ENCODE data around the gene STX1B. TPM values are rescaled to one million over a fixed set of nuclear protein-coding genes. Genes with fewer than 3 reads are reported as not detected.

The STX1B gene
- total RNA-seq, 1 donor from 2014 or later = 0.32 TPM

- DNase-seq = no peak
- intact Hi-C loops (cut with DNase I) = no loop called here
- ATAC-seq = peak in 1 of 2 donors; percentile 13
- H3K36me3 ChIP-seq = peaks cover 99% of the 10 kb centered on the region
- no peaks in the 10 kb centered on the region for H3K4me1 ChIP-seq
- H3K27ac ChIP-seq = no peak overlapping the region
- no peaks in the 10 kb centered on the region for H3K27me3 ChIP-seq (ENCODE audit: low read depth)
- H3K4me3 ChIP-seq = no peak overlapping the region
- TF ChIP-seq CTCF (IDR thresholded peaks at IDR 0.05) = no peak
- H3K9me3 ChIP-seq = no peaks in the 10 kb centered on the region
Measured at GRCh38 chr16:30965436-30965835, 45.0 kb downstream of the STX1B start.

GRCh38 chr16:30964574-30965226 is 45.7 kb downstream of the STX1B start:
- Histone ChIP-seq H3K27me3 (ENCODE audit: low read depth) (no peaks in the 10 kb centered on the region), H3K36me3 (peaks cover 99% of the 10 kb centered on the region), H3K9me3 (no peaks in the 10 kb centered on the region), H3K4me1 (no peaks in the 10 kb centered on the region), H3K27ac (no peak overlapping the region), H3K4me3 (no peak overlapping the region)
- no peak for TF ChIP-seq CTCF (IDR thresholded peaks at IDR 0.05)
- intact Hi-C loops (cut with DNase I) = no loop called here
- DNase-seq (no peak), ATAC-seq (no peak)

DNA sequence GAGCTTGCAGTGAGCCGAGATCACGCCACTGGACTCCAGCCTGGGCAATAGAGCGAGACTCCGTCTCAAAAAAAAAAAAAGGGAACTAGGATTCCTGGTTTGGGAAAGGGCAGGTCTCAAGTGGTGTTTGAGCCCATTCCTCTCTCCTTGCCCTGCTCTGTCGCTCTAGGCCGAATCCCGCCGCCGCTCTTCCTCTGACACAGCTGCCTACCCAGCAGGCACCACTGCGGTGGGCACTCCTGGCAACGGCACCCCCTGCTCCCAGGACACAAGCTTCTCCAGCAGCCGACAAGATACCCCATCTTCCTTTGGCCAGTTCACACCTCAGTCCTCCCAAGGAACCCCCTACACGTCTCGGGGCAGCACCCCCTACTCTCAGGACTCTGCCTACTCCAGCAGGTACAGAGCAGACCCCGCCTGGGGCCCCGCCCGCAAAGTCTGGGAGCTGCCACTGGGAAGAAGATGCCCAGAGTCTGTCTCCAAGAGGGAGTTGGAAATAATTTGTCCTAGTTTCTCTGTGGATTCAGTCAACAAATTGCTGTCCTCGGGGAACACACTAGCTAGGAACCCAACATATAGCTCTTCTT is 46.4 kb downstream of the STX1B start:
- no peaks in the 10 kb centered on the region for H3K27me3 ChIP-seq (ENCODE audit: low read depth)
- H3K27ac ChIP-seq = no peak overlapping the region
- H3K4me1 ChIP-seq = peaks cover 5% of the 10 kb centered on the region
- DNase-seq (no peak), ATAC-seq (no peak)
- no peaks in the 10 kb centered on the region for H3K9me3 ChIP-seq
- intact Hi-C loops (cut with DNase I) = no loop called here
- no peak overlapping the region for H3K4me3 ChIP-seq
- peaks cover 99% of the 10 kb centered on the region for H3K36me3 ChIP-seq
- TF ChIP-seq CTCF (IDR thresholded peaks at IDR 0.05) = no peak

- no peak overlapping the region for H3K27ac ChIP-seq
- H3K4me3 ChIP-seq = no peak overlapping the region
- intact Hi-C loops (cut with DNase I) = no loop called here
- no peaks in the 10 kb centered on the region for H3K27me3 ChIP-seq (ENCODE audit: low read depth)
- H3K4me1 ChIP-seq = peaks cover 18% of the 10 kb centered on the region
- ATAC-seq (no peak), DNase-seq (no peak)
- no peak for TF ChIP-seq CTCF (IDR thresholded peaks at IDR 0.05)
- H3K9me3 ChIP-seq = no peaks in the 10 kb centered on the region
- peaks cover 73% of the 10 kb centered on the region for H3K36me3 ChIP-seq
Measured at GRCh38 chr16:30961384-30961783, 49.1 kb downstream of the STX1B start.

DNA sequence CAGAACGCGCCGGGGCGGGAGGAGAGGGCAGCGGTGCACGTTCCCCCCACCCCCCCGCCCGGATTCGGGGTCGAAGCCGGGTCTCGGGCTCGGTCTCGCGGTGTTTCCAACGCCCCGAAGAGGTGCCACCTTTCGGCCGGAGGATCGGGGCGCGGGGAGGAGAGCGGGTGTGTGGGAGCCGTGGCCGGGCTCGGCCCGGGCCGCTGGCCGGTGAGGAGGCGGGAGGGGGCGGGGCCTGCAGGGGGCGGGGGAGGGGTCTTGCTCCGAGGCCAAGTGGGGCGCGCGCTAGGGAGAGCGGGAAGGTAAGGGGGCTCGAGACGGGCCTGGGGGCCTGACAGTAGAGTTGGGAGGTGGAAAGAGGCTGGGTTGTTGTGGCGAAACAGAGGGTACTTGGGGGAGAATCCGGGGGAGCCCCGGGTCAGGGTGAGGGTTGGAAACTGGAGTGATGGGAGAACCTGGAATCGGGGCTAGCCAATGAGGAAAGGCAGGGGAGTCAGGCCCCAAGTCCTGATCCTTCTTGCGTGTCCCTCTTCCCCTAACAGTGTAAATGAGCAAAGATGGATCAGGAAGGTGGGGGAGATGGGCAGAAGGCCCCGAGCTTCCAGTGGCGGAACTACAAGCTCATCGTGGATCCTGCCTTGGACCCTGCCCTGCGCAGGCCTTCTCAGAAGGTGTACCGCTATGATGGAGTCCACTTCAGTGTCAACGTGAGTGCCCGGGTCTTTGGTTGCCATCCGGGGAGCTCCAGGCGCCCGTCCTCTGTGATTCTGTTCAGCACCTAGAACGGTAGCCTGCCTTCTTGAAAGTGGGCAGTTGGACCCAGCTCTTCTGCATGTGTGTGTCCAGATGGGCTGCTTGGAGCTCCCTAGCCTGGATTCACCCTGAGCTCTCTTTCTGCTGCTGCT is 52.0 kb downstream of the STX1B start:
- ATAC-seq (peak; percentile 9 to 39), DNase-seq (peak; percentile 68)
- no peaks in the 10 kb centered on the region for H3K9me3 ChIP-seq
- no peaks in the 10 kb centered on the region for H3K27me3 ChIP-seq (ENCODE audit: low read depth)
- intact Hi-C loops (cut with DNase I) = no loop called here
- peaks cover 44% of the 10 kb centered on the region for H3K36me3 ChIP-seq
- peak overlapping the region; percentile 98 for H3K27ac ChIP-seq
- TF ChIP-seq CTCF (IDR thresholded peaks at IDR 0.05) = no peak
- peak overlapping the region; percentile 82 for H3K4me3 ChIP-seq
- H3K4me1 ChIP-seq = peaks cover 25% of the 10 kb centered on the region

Measured in lower lobe of right lung (tissue), 2 donors.